DOHH2 (cell line): ENCODE measurements around the gene DNAJC21.

Experiments used
- EZH2phosphoT487 ChIP-seq: fragments of 200-600 bp; sonication (generic); IDR thresholded peaks from 2 replicates; pipeline ENCODE4 v1.6.1; 2017; ENCODE audit warnings: borderline replicate concordance, mild to moderate bottlenecking, antibody characterized with exemption, low read length, moderate library complexity, mixed read lengths
- TF ChIP-seq, protein P1 (sequence below): fragments of 200-600 bp; sonication (generic); IDR thresholded peaks from one replicate; pipeline ENCODE4 v1.5.1; 2014; ENCODE audit warnings: antibody characterized with exemption, mild to moderate bottlenecking, low read depth, low read length; ENCODE audit not compliant: poor library complexity, severe bottlenecking

DNA sequence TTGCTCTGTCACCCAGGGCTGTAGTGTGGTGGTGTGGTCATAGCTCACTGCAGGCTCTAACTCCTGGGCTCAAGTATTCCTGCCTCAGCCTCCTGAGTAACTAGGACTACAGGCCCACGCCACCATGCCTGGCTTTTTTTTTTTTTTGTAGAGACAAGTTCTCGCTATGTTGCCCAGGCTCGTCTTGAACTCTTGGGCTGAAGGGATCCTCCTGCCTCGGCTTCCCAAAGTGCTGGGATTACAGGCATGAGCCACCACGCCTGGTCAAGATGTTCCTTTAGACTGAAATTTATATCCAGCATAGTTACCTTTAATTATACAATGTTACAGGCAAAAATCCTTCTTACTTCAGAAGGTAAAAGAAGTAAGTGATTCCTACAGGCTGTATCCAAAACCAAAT, 1.6 kb upstream of the DNAJC21 start:
- TF ChIP-seq, protein P1, sequence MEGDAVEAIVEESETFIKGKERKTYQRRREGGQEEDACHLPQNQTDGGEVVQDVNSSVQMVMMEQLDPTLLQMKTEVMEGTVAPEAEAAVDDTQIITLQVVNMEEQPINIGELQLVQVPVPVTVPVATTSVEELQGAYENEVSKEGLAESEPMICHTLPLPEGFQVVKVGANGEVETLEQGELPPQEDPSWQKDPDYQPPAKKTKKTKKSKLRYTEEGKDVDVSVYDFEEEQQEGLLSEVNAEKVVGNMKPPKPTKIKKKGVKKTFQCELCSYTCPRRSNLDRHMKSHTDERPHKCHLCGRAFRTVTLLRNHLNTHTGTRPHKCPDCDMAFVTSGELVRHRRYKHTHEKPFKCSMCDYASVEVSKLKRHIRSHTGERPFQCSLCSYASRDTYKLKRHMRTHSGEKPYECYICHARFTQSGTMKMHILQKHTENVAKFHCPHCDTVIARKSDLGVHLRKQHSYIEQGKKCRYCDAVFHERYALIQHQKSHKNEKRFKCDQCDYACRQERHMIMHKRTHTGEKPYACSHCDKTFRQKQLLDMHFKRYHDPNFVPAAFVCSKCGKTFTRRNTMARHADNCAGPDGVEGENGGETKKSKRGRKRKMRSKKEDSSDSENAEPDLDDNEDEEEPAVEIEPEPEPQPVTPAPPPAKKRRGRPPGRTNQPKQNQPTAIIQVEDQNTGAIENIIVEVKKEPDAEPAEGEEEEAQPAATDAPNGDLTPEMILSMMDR, result no peak
- TF ChIP-seq EZH2phosphoT487, result no peak
